ENCODE measurements around the gene SDK2. TPM values are rescaled to one million over a fixed set of nuclear protein-coding genes. Genes with fewer than 3 reads are reported as not detected.

Gene SDK2
- polyA plus RNA-seq, 1 of the 3 experiments (the other 2 are of a cell fraction) = 0.02 TPM

- TF ChIP-seq MEF2A (IDR thresholded peaks at IDR 0.05; ENCODE audit: borderline replicate concordance, low read depth) = no peak
Observed at GRCh38 chr17:73611630-73612029, 32.6 kb downstream of the SDK2 start (continued).

GRCh38 chr17:73610331-73610911, 33.8 kb downstream of the SDK2 start:
- no peak for DNase-seq
- H3K27me3 ChIP-seq (ENCODE audit: insufficient read depth) = no peaks in the 10 kb centered on the region
- WGBS (ENCODE audit: low lambda C conversion rate) = 45% methylated on average over 7 of the region's 7 CpGs
- no peak overlapping the region for H3K9ac ChIP-seq
- H3K9me2 ChIP-seq = no peaks in the 10 kb centered on the region
- TF ChIP-seq RCOR1 (IDR thresholded peaks at IDR 0.05; ENCODE audit: low read length) (no peak), IRF3 (IDR thresholded peaks at IDR 0.05; ENCODE audit: low read depth, low read length) (no peak), PBX3 (IDR thresholded peaks at IDR 0.05) (no peak), CHD2 (IDR thresholded peaks at IDR 0.05; ENCODE audit: low read length, partially characterized antibody) (no peak), POLR2AphosphoS5 (IDR thresholded peaks at IDR 0.05; ENCODE audit: low read depth, low read length) (no peak), USF2 (IDR thresholded peaks at IDR 0.05; ENCODE audit: borderline replicate concordance, low read depth, low read length) (no peak), FOXJ3 (CRISPR knock-in tag; IDR thresholded peaks at IDR 0.05) (no peak), NRF1 (IDR thresholded peaks at IDR 0.05; ENCODE audit: low read depth, low read length) (no peak), CTCF (IDR thresholded peaks at IDR 0.05) (no peak), FOXM1 (IDR thresholded peaks at IDR 0.05; ENCODE audit: low read depth) (no peak), MEF2A (IDR thresholded peaks at IDR 0.05; ENCODE audit: borderline replicate concordance, low read depth) (no peak)
- H3K4me2 ChIP-seq = no peak overlapping the region
- POLR2A ChIA-PET = no interaction called here
- H4K20me1 ChIP-seq (ENCODE audit: insufficient read depth) = no peaks in the 10 kb centered on the region
- no peaks in the 10 kb centered on the region for H3K9me3 ChIP-seq
- peaks cover 0 to 12% of the 10 kb centered on the region in 2 experiments; a peak in 2 of 4 replicates for H3K4me1 ChIP-seq (ENCODE audit: control insufficient read depth in 1 of 2, insufficient read depth in 2 of 2, low read depth in 1 of 2, low read length in 1 of 2)
- H3F3A ChIP-seq (replicated peaks; ENCODE audit: insufficient read depth) = no peaks in the 10 kb centered on the region
- no peak overlapping the region for H3K27ac ChIP-seq (ENCODE audit: low read depth in 2 of 2, low read length in 1 of 2)
- CTCF ChIA-PET = interaction anchor here (0.7 to 1.8 kb wide), 6 partner anchors 12 to 109 kb away, joined by 3 to 5 read pairs (median 4); no protein-coding TSS in a partner anchor
- no peaks in the 10 kb centered on the region for H3K79me2 ChIP-seq (ENCODE audit: insufficient read depth)
- no peaks in the 10 kb centered on the region for H3K36me3 ChIP-seq (replicated peaks in 1 of 2; ENCODE audit: control insufficient read depth in 1 of 2, insufficient read depth in 2 of 2, low read length in 1 of 2)
- H3K4me3 ChIP-seq (ENCODE audit: low read depth in 2 of 2, low read length in 1 of 2) = no peak overlapping the region
- H2AFZ ChIP-seq (ENCODE audit: low read depth) = no peak overlapping the region
